22Rv1 (cell line): ENCODE data around the gene ANO7.

Source experiments
- CTCF ChIP-seq: fragments of 450-650 bp; IDR thresholded peaks from 2 replicates; pipeline ENCODE4 v1.5.1; 2017; ENCODE audit warnings: mild to moderate bottlenecking
- ZFX ChIP-seq: fragments of 450-650 bp; IDR thresholded peaks from 2 replicates; pipeline ENCODE4 v1.6.1; 2017; ENCODE audit warnings: antibody characterized with exemption, borderline replicate concordance

- TF ChIP-seq CTCF (no peak), ZFX (no peak)
These were observed 84.1 kb downstream of the ANO7 start for GRCh38 chr2:241272303-241273209.
